Neural cell (in vitro differentiated cells): ENCODE data around the gene SCLY. TPM values are rescaled to one million over a fixed set of nuclear protein-coding genes. Genes with fewer than 3 reads are reported as not detected.

ENCODE experiments used
- H2AFZ ChIP-seq: fragments of 200-600, 300-800 bp; sonication (generic), shearing (Covaris generic); 2 replicates; pipeline ENCODE4 v1.6.0; 2014; ENCODE audit warnings: low read depth, mild to moderate bottlenecking, antibody characterized with exemption, low read length, moderate library complexity
- H3F3A ChIP-seq: fragments of 200-600 bp; shearing (Covaris generic); 2 replicates; pipeline ENCODE4 v1.6.1; 2016; ENCODE audit warnings: mild to moderate bottlenecking, moderate library complexity, mixed read lengths, antibody characterized with exemption, low read length; ENCODE audit not compliant: insufficient read depth, poor library complexity, severe bottlenecking
- H3K27ac ChIP-seq: fragments of 200-600, 300-800 bp; sonication (generic), shearing (Covaris generic); 2 replicates; pipeline ENCODE4 v1.5.1; 2014; ENCODE audit warnings: mild to moderate bottlenecking, low read length, moderate library complexity
- H3K27me3 ChIP-seq: fragments of 300-800, 200-600 bp; sonication (generic), shearing (Covaris generic); 2 replicates; pipeline ENCODE4 v1.6.0; 2014; ENCODE audit warnings: mild to moderate bottlenecking, low read depth, low read length, moderate library complexity; ENCODE audit not compliant: insufficient read depth
- H3K36me3 ChIP-seq: fragments of 300-800, 200-600 bp; sonication (generic), shearing (Covaris generic); 2 replicates; pipeline ENCODE4 v1.5.1; 2014; ENCODE audit warnings: mild to moderate bottlenecking, antibody characterized with exemption, low read length, moderate library complexity; ENCODE audit not compliant: insufficient read depth
- H3K4me2 ChIP-seq: fragments of 300-800, 200-600 bp; sonication (generic), shearing (Covaris generic); 2 replicates; pipeline ENCODE4 v1.6.0; 2014; ENCODE audit warnings: mild to moderate bottlenecking, low read length
- H3K4me3 ChIP-seq: fragments of 300-800, 200-600 bp; sonication (generic), shearing (Covaris generic); 2 replicates; pipeline ENCODE4 v1.5.1; 2014; ENCODE audit warnings: mild to moderate bottlenecking, low read length, moderate library complexity
- H3K79me2 ChIP-seq: fragments of 200-600 bp; shearing (Covaris generic); replicated peaks from 2 replicates; pipeline ENCODE4 v1.6.0; 2014; ENCODE audit warnings: mild to moderate bottlenecking, low read length, moderate library complexity; ENCODE audit not compliant: insufficient read depth
- H3K9ac ChIP-seq: fragments of 300-800, 200-600 bp; sonication (generic), shearing (Covaris generic); 2 replicates; pipeline ENCODE4 v1.6.1; 2016; ENCODE audit warnings: mild to moderate bottlenecking, low read length, mixed read lengths
- H3K9me2 ChIP-seq: fragments of 200-600 bp; shearing (Covaris generic); 2 replicates; pipeline ENCODE4 v1.6.1; 2016; ENCODE audit warnings: mild to moderate bottlenecking, low read length, mixed read lengths; ENCODE audit not compliant: insufficient read depth
- H3K9me3 ChIP-seq: fragments of 200-600, 300-800 bp; sonication (generic), shearing (Covaris generic); 2 replicates; pipeline ENCODE4 v1.6.1; 2016; ENCODE audit warnings: mild to moderate bottlenecking, mixed run types, low read length, moderate library complexity, mixed read lengths
- H4K20me1 ChIP-seq: fragments of 200-600 bp; shearing (Covaris generic); 2 replicates; pipeline ENCODE4 v1.6.1; 2016; ENCODE audit warnings: mild to moderate bottlenecking, mixed run types; ENCODE audit not compliant: insufficient read depth
- CTCF ChIP-seq: fragments of 450-650 bp; IDR thresholded peaks from 2 replicates; pipeline ENCODE4 v1.5.1; 2014; ENCODE audit warnings: antibody characterized with exemption, mild to moderate bottlenecking, moderate library complexity; ENCODE audit not compliant: poor library complexity, severe bottlenecking
- EP300 ChIP-seq: fragments of 450-650 bp; conservative IDR thresholded peaks from 2 replicates; pipeline ENCODE4 v1.6.1; 2014; ENCODE audit warnings: antibody characterized with exemption, mild to moderate bottlenecking, moderate library complexity; ENCODE audit not compliant: poor library complexity, severe bottlenecking
- EZH2 ChIP-seq: fragments of 200-600, 300-800 bp; shearing (Covaris generic), sonication (generic); IDR thresholded peaks from 2 replicates; pipeline ENCODE4 v1.6.1; 2014; ENCODE audit warnings: antibody characterized with exemption, low read length, borderline replicate concordance, mild to moderate bottlenecking; ENCODE audit not compliant: insufficient read depth, poor library complexity, severe bottlenecking
- MXI1 ChIP-seq: fragments of 450-650 bp; conservative IDR thresholded peaks from 2 replicates; pipeline ENCODE4 v1.6.1; 2014; ENCODE audit warnings: antibody characterized with exemption, mild to moderate bottlenecking; ENCODE audit not compliant: poor library complexity, severe bottlenecking
- POLR2AphosphoS5 ChIP-seq: IDR thresholded peaks from 2 replicates; pipeline ENCODE4 v1.6.1; 2012
- RAD21 ChIP-seq: fragments of 450-650 bp; conservative IDR thresholded peaks from 2 replicates; pipeline ENCODE4 v1.6.1; 2014; ENCODE audit warnings: antibody characterized with exemption, mild to moderate bottlenecking, moderate library complexity
- REST ChIP-seq: IDR thresholded peaks from 2 replicates; pipeline ENCODE4 v1.6.1; 2012; ENCODE audit warnings: borderline replicate concordance
- SMC3 ChIP-seq: fragments of 450-650 bp; conservative IDR thresholded peaks from 2 replicates; pipeline ENCODE4 v1.6.1; 2014; ENCODE audit warnings: antibody characterized with exemption, mild to moderate bottlenecking, moderate library complexity; ENCODE audit not compliant: poor library complexity
- TAF1 ChIP-seq: IDR thresholded peaks from 2 replicates; pipeline ENCODE4 v1.6.1; 2012; ENCODE audit warnings: low read depth
- polyA plus RNA-seq: library from polyadenylated mRNA; depleted of rRNA; stranded (reverse); fragments of >200 nt; gene quantifications from 2 replicates; pipeline ENCODE4 v1.2.3, GENCODE V29; 2014

Gene SCLY
- polyA plus RNA-seq, 1 donor from 2014 or later: 15.9 TPM

GRCh38 chr2:238139196-238140039 is 78.6 kb downstream of the SCLY start:
- H3K4me2 ChIP-seq: no peak overlapping the region
- H3K27ac ChIP-seq: no peak overlapping the region
- H3K4me3 ChIP-seq: no peak overlapping the region
- no peaks in the 10 kb centered on the region for H3K79me2 ChIP-seq
- H3K36me3 ChIP-seq: no peaks in the 10 kb centered on the region
- no peaks in the 10 kb centered on the region for H3F3A ChIP-seq
- no peak overlapping the region for H2AFZ ChIP-seq
- no peak overlapping the region for H3K9ac ChIP-seq
- H4K20me1 ChIP-seq: no peaks in the 10 kb centered on the region
- H3K27me3 ChIP-seq: no peaks in the 10 kb centered on the region
- H3K9me2 ChIP-seq: no peaks in the 10 kb centered on the region
- H3K9me3 ChIP-seq: no peaks in the 10 kb centered on the region
- no peak for TF ChIP-seq POLR2AphosphoS5
- no peak for TF ChIP-seq CTCF
- TF ChIP-seq RAD21: no peak
- TF ChIP-seq MXI1: no peak
- TF ChIP-seq TAF1: no peak
- TF ChIP-seq SMC3: no peak
- TF ChIP-seq REST: no peak
- no peak for TF ChIP-seq EP300
- no peak for TF ChIP-seq EZH2

GRCh38 chr2:238140040-238140439 is 79.2 kb downstream of the SCLY start:
- Histone ChIP-seq H3K9me2 (no peaks in the 10 kb centered on the region), H3F3A (no peaks in the 10 kb centered on the region), H3K36me3 (no peaks in the 10 kb centered on the region), H3K79me2 (no peaks in the 10 kb centered on the region), H3K4me2 (no peak overlapping the region), H4K20me1 (no peaks in the 10 kb centered on the region), H3K9ac (no peak overlapping the region), H2AFZ (no peak overlapping the region), H3K27ac (no peak overlapping the region), H3K4me3 (no peak overlapping the region), H3K27me3 (no peaks in the 10 kb centered on the region), H3K9me3 (no peaks in the 10 kb centered on the region)
- TF ChIP-seq EP300 (no peak), MXI1 (no peak), EZH2 (no peak)
